Natural killer cell treated with Interleukin-12 subunit alpha and Interleukin-12 subunit beta and Interleukin-15 and Interleukin-18, amount 100 ng/mL, for 72 hours (primary cell): ENCODE measurements around the gene SFXN3. TPM values are rescaled to one million over a fixed set of nuclear protein-coding genes. Genes with fewer than 3 reads are reported as not detected.

Experiments
- ATAC-seq, 2 donors: fragments of 150-1000 bp; cut with Tn5 transposase in 1 of 2; sonication (Bioruptor Pico), chemical (Tn5 transposase) in 1 of 2; 2 replicates each; pipeline ENCODE4 v1.10.0; 2021
- DNase-seq: peaks from one replicate; pipeline ENCODE4 v3.0.0; 2022; ENCODE audit warnings: low spot score
- H3K27ac Mint-ChIP-seq, 2 donors: 1 replicate in 1 of 2; 2 replicates in 1 of 2; pipeline ENCODE4 v1.8.0; 2022; ENCODE audit warnings: mixed read lengths in 2 of 2, mild to moderate bottlenecking in 1 of 2, moderate library complexity in 1 of 2
- H3K27me3 Mint-ChIP-seq, 2 donors: 1 replicate in 1 of 2; 2 replicates in 1 of 2; pipeline ENCODE4 v1.8.0; 2022; ENCODE audit warnings: mixed read lengths in 2 of 2
- H3K36me3 Mint-ChIP-seq: one replicate; pipeline ENCODE4 v1.8.0; 2022; ENCODE audit warnings: mixed read lengths
- H3K4me1 Mint-ChIP-seq, 2 donors: 1 replicate in 1 of 2; 2 replicates in 1 of 2; pipeline ENCODE4 v1.8.0; 2022; ENCODE audit warnings: low read depth in 2 of 2, mixed read lengths in 2 of 2, mild to moderate bottlenecking in 1 of 2
- H3K4me3 Mint-ChIP-seq: one replicate; pipeline ENCODE4 v1.8.0; 2022; ENCODE audit warnings: mixed read lengths
- H3K9me3 Mint-ChIP-seq: 2 replicates; pipeline ENCODE4 v1.8.0; 2022; ENCODE audit warnings: mixed read lengths
- total RNA-seq, 2 donors: library from RNA; stranded (reverse); gene quantifications; one replicate each; pipeline ENCODE4 v1.2.3, GENCODE V29; 2022

SFXN3 gene
- total RNA-seq, 2 donors from 2014 or later, result 12.5 to 21.1 TPM

GRCh38 chr10:100995181-100995580 is 35.9 kb upstream of the SFXN3 start:
- no peaks in the 10 kb centered on the region for H3K27me3 Mint-ChIP-seq
- no peak overlapping the region for H3K27ac Mint-ChIP-seq
- ATAC-seq (no peak), DNase-seq (no peak)
- H3K36me3 Mint-ChIP-seq, result peaks cover 16% of the 10 kb centered on the region
- H3K4me1 Mint-ChIP-seq, result peaks cover 17 to 28% of the 10 kb centered on the region in 2 donors
- no peak overlapping the region for H3K4me3 Mint-ChIP-seq
- no peaks in the 10 kb centered on the region for H3K9me3 Mint-ChIP-seq

GRCh38 chr10:100996678-100997359 is 34.2 kb upstream of the SFXN3 start:
- peaks cover 17 to 27% of the 10 kb centered on the region in 2 donors for H3K4me1 Mint-ChIP-seq
- peaks cover 4% of the 10 kb centered on the region for H3K36me3 Mint-ChIP-seq
- no peaks in the 10 kb centered on the region for H3K27me3 Mint-ChIP-seq
- no peak for DNase-seq
- peak overlapping the region; percentile 46 to 75 for H3K27ac Mint-ChIP-seq
- peak; percentile 22 to 43 for ATAC-seq
- peak overlapping the region; percentile 89 for H3K4me3 Mint-ChIP-seq
- no peaks in the 10 kb centered on the region for H3K9me3 Mint-ChIP-seq

GRCh38 chr10:100997360-100998182 is 33.5 kb upstream of the SFXN3 start:
- ATAC-seq (peak; percentile 63 to 71), DNase-seq (peak; percentile 86)
- H3K9me3 Mint-ChIP-seq, result no peaks in the 10 kb centered on the region
- H3K27me3 Mint-ChIP-seq, result no peaks in the 10 kb centered on the region
- H3K27ac Mint-ChIP-seq, result peak overlapping the region; percentile 64 to 75
- H3K4me3 Mint-ChIP-seq, result peak overlapping the region; percentile 89
- H3K36me3 Mint-ChIP-seq, result peaks cover 4% of the 10 kb centered on the region
- H3K4me1 Mint-ChIP-seq, result peaks cover 17 to 27% of the 10 kb centered on the region in 2 donors

- H3K4me3 Mint-ChIP-seq, result peak overlapping the region; percentile 87
- DNase-seq (no peak), ATAC-seq (peak; percentile 2 to 34)
- H3K9me3 Mint-ChIP-seq, result no peaks in the 10 kb centered on the region
- peak overlapping the region; percentile 64 to 75 for H3K27ac Mint-ChIP-seq
- peaks cover 4% of the 10 kb centered on the region for H3K36me3 Mint-ChIP-seq
- no peaks in the 10 kb centered on the region for H3K27me3 Mint-ChIP-seq
- peaks cover 17 to 27% of the 10 kb centered on the region in 2 donors for H3K4me1 Mint-ChIP-seq
These were observed 32.6 kb upstream of the SFXN3 start for GRCh38 chr10:100998183-100998990.

GRCh38 chr10:100998991-100999741 is 31.9 kb upstream of the SFXN3 start:
- Mint-ChIP-seq H3K4me1 (peaks cover 17 to 27% of the 10 kb centered on the region in 2 donors), H3K9me3 (no peaks in the 10 kb centered on the region), H3K27ac (peak overlapping the region; percentile 64 to 75), H3K27me3 (no peaks in the 10 kb centered on the region), H3K36me3 (no peaks in the 10 kb centered on the region), H3K4me3 (peak overlapping the region; percentile 87)
- ATAC-seq, result peak; percentile 82 to 84
- DNase-seq, result peak; percentile 86

GRCh38 chr10:100999742-101000126 is 31.3 kb upstream of the SFXN3 start, which contains the start of gene LZTS2:
TSS of gene LZTS2 (plus strand) at chr10:100999808. CDS start at chr10:101002539, 2,731 bp downstream.
- ATAC-seq, result no peak
- H3K27me3 Mint-ChIP-seq, result no peaks in the 10 kb centered on the region
- H3K36me3 Mint-ChIP-seq, result no peaks in the 10 kb centered on the region

GRCh38 chr10:101000127-101000914 is 30.7 kb upstream of the SFXN3 start:
- Mint-ChIP-seq H3K36me3 (no peaks in the 10 kb centered on the region), H3K9me3 (no peaks in the 10 kb centered on the region), H3K27me3 (no peaks in the 10 kb centered on the region), H3K4me3 (peak overlapping the region; percentile 68), H3K4me1 (peaks cover 17 to 24% of the 10 kb centered on the region in 2 donors), H3K27ac (peak overlapping the region in 1 of 2 donors; percentile 12)
- no peak for DNase-seq
- no peak for ATAC-seq

More at GRCh38 chr10:100999742-101000126, 31.3 kb upstream of the SFXN3 start, which contains the start of gene LZTS2:
- no peaks in the 10 kb centered on the region for H3K9me3 Mint-ChIP-seq
- peaks cover 17 to 24% of the 10 kb centered on the region in 2 donors for H3K4me1 Mint-ChIP-seq
- H3K27ac Mint-ChIP-seq, result peak within 1 kb of the TSS; percentile 64 to 75
- peak within 1 kb of the TSS; percentile 87 for H3K4me3 Mint-ChIP-seq
- no peak for DNase-seq

- DNase-seq (no peak), ATAC-seq (no peak)
- Mint-ChIP-seq H3K27me3 (no peaks in the 10 kb centered on the region), H3K4me1 (peaks cover 17 to 24% of the 10 kb centered on the region in 2 donors), H3K9me3 (no peaks in the 10 kb centered on the region), H3K27ac (peak overlapping the region; percentile 6 to 12), H3K36me3 (no peaks in the 10 kb centered on the region), H3K4me3 (peak overlapping the region; percentile 71)
These were observed 29.9 kb upstream of the SFXN3 start for GRCh38 chr10:101000915-101001658.

- ATAC-seq, result no peak
- no peaks in the 10 kb centered on the region for H3K9me3 Mint-ChIP-seq
- peaks cover 17 to 18% of the 10 kb centered on the region in 2 donors for H3K4me1 Mint-ChIP-seq
These were observed 29.4 kb upstream of the SFXN3 start for GRCh38 chr10:101001659-101002035.

GRCh38 chr10:101002456-101002855 is 28.6 kb upstream of the SFXN3 start:
- H3K9me3 Mint-ChIP-seq, result no peaks in the 10 kb centered on the region
- no peaks in the 10 kb centered on the region for H3K36me3 Mint-ChIP-seq
- H3K4me1 Mint-ChIP-seq, result peaks cover 16 to 17% of the 10 kb centered on the region in 2 donors
- H3K27ac Mint-ChIP-seq, result no peak overlapping the region
- H3K4me3 Mint-ChIP-seq, result no peak overlapping the region
- DNase-seq, result no peak
- ATAC-seq, result no peak
- no peaks in the 10 kb centered on the region for H3K27me3 Mint-ChIP-seq

More at GRCh38 chr10:101001659-101002035, 29.4 kb upstream of the SFXN3 start:
- no peak overlapping the region for H3K4me3 Mint-ChIP-seq
- no peaks in the 10 kb centered on the region for H3K36me3 Mint-ChIP-seq
- no peak overlapping the region for H3K27ac Mint-ChIP-seq
- H3K27me3 Mint-ChIP-seq, result no peaks in the 10 kb centered on the region
- no peak for DNase-seq

- Mint-ChIP-seq H3K4me1 (peaks cover 7 to 8% of the 10 kb centered on the region in 2 donors), H3K27me3 (no peaks in the 10 kb centered on the region), H3K4me3 (no peak overlapping the region), H3K27ac (no peak overlapping the region), H3K36me3 (no peaks in the 10 kb centered on the region), H3K9me3 (no peaks in the 10 kb centered on the region)
- DNase-seq, result no peak
- no peak for ATAC-seq
These were observed 27.3 kb upstream of the SFXN3 start for GRCh38 chr10:101003639-101004206.
